Stimulated activated CD4-positive, alpha-beta T cell treated with anti-CD3 and anti-CD28 coated beads, Interleukin-2, amount 100 ng/mL, for 48 hours (primary cell): Measurements from ENCODE around the gene HSPB8.

Source experiments
- DNase-seq, 2 donors: peaks; one replicate each; pipeline ENCODE4 v3.0.0-alpha.2; 2020

The HSPB8 gene

DNA sequence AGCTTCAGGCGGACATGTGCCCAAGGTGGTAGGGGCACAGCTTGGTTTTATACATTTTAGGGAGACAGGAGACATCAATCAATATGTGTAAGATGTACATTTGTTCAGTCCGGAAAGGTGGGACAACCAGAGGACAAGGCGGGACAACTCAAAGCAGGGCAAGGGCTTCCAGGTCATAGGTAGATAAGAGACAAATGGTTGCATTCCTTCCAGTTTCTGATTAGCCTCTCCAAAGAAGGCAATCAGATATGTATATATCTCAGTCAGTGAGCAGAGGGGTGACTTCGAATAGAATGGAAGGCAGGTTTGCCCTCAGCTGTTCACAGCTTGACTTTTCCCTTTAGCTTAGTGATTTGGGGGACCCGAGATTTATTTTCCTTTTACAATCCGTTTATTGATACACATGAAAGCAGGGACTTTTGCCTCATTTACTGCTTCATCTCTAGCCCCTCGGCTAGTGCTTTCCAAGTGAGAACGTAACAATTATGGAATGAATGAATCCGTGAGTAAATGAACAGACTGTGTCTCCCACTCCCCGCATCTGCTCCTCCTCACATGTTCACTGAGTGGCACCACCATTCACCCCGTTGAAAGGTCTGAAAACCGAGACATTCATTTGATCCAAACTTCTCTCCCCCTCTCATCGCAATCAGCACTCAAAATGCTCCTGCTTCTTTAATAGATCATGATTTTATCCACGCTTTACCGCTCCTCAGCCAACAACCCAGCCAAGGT lies 6.9 kb upstream of the HSPB8 start:
- DNase-seq: no peak

GRCh38 chr12:119175081-119175480 lies 3.6 kb upstream of the HSPB8 start:
- no peak for DNase-seq

DNA sequence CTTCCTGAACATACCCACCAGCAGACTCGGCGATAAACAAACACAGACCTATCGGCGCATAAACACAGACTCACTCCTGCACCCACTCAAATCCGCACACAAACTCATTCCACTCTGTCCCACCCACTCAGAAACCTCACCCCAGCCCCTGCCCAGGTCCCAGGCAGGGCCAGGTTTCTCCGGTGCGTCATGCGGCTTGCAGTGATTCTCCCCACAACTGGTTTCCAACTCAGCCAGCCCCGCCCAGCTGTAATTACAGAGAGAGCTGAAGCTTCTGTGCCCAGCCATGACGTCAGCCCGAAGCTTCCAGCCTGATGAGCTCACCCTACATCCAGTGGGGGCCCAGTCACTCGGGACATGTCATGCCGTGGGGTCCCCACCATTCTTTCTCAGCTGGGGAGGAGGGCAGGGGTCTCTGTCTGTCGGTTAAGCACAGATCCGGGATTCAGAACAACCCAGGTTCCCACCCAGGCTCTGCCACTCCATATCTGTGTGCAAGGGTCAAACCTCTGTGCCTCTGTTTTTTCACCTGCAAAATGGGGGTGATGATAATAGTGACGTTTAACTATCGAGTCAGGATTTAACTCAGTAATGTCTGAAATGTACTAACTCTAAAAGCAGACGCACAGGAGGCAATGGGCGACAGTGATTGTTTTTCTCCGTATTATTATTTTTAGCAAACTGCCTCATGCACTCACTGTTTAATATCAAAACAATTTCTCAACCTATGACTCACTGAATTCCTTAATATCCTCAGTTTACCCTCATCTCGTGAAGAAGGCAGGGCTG lies 2.3 kb upstream of the HSPB8 start:
- DNase-seq: no peak

GRCh38 chr12:119177056-119177325 lies 1.7 kb upstream of the HSPB8 start:
- no peak for DNase-seq

DNA sequence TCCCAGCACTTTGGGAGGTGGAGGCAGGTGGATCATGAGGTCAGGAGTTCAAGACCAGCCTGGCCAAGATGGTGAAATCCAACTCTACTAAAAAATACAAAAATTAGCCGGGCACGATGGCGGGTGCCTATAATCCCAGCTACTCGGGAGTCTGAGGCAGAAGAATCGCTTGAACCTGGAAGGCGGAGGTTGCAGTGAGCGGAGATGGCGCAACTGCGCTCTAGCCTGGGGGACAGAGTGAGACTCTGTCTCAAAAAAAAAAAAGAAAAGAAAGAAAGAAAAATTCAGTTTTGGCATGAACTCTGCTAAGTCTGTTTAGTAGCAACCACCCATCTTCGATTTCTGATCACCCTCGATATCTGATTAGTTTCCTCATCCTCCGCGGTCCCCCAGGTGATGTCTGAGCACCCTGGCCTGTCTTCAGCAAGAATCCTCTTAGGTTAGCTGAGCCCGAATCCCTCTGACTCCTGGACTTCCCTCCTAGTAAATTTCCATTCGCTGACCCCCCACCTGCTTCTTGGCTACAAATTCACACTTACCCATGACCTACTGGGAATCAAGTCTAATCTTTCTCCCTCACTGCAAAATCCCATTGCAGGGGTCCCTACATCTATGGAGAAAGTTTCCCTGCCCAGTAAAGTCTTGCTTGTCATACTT lies 879 bp upstream of the HSPB8 start:
- no peak for DNase-seq

DNA sequence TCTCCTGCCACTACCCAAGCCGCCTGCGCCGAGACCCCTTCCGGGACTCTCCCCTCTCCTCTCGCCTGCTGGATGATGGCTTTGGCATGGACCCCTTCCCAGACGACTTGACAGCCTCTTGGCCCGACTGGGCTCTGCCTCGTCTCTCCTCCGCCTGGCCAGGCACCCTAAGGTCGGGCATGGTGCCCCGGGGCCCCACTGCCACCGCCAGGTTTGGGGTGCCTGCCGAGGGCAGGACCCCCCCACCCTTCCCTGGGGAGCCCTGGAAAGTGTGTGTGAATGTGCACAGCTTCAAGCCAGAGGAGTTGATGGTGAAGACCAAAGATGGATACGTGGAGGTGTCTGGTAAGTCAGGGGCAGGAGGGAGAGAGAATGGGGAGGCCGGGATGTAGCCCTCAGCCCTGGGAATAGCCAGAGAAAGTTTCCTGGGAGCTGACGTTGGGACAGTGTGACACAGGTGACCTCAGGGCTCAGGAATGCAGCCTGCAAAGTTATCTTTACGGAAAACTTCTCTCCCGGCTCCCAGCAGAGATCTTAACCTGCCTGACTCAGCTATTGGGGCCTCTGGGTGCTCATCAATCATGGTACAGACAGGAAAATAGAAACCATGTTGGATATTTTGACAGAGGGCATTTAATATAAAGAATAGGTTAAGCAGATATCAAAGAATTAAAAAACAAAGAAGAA lies 747 bp downstream of the HSPB8 start:
- no peak for DNase-seq

- DNase-seq: no peak
Observed at GRCh38 chr12:119180380-119181040, 1.8 kb downstream of the HSPB8 start.

DNA sequence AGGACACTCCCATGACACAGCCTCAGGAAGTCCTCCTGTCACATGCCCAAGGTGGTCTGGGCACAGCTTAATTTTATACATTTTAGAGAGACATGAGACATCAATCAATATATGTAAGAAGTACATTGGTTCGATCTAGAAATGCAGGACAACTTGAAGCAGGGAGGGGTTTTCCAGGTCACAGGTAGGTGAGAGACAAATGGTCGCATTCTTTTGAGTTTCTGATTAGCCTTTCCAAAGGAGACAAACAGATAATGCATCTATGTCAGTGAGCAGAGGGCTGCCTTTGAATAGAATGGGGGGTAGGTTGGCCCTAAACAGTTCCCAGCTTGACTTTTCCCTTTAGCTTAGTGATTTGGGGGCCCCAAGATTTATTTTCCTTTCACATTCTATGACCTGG lies 2.5 kb downstream of the HSPB8 start:
- no peak for DNase-seq

- DNase-seq: no peak
Observed at GRCh38 chr12:119181944-119182343, 3.2 kb downstream of the HSPB8 start.

DNA sequence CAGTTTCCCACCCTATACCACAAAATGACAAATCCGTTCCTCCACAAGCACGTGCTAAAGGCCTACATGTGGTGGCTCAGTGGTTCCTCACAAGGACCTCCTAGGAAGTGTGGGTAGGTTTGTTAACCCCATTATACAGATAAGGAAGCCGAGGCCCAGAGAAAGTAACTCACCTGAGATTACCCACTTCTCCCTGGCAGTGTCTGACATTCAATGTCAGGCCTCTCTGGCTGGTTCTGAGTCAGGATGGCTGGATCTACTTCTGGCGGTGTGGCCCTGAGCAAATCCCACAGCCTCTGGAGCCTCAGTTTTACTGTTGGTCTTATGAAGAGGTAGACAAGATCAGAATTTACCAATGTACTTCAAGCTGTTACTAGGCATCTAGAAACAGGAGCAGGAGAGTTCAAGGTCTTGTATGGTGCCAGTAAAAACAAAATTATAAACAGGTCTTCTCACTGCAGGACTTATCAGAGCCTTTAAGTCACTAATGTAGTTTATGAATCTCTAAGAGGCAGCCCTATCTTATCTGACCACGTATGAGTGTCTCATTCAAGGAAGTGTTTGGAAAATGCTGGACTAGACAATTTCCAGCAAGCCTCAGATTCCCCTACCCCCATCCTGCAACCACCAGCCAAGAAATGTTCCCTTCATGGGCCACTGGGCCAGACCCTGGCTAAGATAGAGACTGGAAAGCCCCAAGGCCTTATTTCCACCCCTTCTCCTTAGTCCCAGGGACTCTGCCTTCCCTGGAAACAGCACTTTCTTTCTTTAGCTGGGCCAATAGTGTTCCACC lies 4.2 kb downstream of the HSPB8 start:
- DNase-seq: no peak

DNA sequence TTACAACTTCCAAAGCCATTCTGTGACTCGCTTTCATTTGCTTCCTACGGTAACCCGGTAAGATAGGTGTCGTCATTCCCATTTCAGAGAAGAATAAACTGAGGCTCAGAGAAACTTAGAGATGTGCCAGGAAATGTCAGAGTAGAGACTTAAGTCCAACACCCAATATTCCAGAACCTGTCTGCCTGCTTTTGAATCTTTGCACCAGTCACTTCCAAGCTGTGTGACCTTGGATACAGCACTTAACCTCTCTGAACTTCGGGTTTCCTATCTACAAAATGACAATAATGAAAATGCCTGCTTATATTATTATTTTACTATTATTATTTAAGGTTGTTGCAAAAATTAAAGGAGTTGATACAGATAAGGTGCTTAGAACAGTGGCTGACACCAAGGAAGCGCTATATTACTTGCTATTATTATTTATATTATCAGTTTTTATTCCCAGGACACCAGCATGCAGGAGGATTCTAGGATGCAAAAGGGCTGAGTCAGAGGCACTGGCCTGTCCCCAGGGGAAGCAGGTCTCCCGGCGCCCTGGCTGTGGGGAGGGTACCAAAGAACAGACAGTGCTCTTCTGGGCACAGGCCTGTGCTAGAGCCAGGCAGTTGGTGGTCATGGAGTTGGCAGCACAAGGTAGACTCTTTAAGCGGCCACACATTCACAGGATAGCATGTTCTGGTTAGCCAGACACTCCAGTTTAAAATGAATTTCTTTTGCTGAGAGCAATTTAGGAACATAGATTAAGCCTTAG lies 5.4 kb downstream of the HSPB8 start:
- no peak for DNase-seq

DNA sequence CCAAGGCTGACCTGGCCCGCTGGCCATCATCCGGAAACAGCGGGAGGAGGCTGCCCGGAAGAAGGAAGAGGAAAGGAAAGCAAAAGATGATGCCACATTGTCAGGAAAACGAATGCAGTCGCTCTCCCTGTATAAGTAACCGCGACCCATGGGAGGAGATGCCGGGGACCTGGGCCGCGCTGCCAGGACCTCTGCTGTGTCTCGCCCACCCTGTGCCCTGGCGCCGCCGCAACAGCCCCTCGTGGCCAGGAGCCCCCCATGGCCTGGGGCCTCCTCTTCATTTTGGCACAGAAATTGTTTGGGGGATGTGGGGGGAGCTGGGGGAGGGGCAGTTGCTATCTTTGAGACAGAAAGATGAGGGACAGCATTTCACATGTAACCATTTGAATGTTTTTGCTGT lies 16.5 kb downstream of the HSPB8 start:
- no peak for DNase-seq

- DNase-seq: no peak
Observed at GRCh38 chr12:119198440-119198839, 19.7 kb downstream of the HSPB8 start.

- DNase-seq: no peak
Observed at GRCh38 chr12:119200601-119201000, 21.9 kb downstream of the HSPB8 start.

- DNase-seq: no peak
Observed at GRCh38 chr12:119201789-119202543, 23.2 kb downstream of the HSPB8 start.

DNA sequence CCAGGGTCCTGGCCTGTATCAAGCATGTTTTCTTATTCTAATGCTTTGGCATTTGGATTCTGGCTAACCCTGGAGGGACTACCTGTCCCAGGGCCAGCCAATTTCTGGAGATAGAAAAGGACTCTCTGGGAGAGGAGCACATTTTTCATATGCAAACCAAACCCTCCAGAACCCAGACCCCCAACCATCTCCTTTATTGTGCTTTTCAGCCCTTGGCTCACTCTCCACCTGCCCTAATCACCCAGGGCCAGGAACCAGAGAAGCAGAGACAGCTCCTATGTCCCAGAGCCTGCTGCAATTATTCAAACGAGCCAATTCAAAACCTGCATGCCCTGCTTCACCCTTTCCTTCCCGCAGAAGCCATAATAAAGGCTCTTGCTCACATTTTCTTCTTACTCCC lies 23.8 kb downstream of the HSPB8 start:
- DNase-seq: no peak

GRCh38 chr12:119204131-119204530 lies 25.4 kb downstream of the HSPB8 start:
- no peak for DNase-seq

DNA sequence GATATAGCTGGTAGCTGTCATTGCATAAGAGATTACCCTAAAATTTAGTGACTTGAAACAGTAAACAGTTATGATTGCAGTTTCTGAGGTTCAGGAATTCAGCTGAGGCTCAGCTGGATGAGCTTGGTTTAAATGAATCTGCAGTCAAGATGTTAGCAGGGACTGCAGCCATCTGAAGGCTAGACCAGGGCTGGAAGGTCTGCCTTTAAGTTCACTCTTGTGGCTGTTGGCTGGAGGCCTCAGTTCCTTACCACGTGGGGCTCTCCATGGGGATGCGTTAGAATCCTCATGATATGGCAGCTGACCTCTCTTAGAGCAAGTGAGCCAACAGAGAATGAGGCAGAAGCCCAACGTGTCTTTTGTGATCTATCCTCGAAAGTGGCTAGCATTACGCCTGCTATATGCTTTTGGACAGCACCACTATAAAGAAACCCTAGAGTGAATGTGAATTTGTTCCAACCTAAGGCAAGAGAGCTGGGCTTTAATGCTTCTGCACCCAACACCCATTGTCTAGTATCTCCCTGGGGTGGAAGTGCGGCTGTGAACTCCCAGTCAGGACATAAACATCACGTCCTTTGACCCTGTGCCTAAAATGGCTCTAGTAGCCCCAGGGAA lies 26.0 kb downstream of the HSPB8 start:
- no peak for DNase-seq

DNA sequence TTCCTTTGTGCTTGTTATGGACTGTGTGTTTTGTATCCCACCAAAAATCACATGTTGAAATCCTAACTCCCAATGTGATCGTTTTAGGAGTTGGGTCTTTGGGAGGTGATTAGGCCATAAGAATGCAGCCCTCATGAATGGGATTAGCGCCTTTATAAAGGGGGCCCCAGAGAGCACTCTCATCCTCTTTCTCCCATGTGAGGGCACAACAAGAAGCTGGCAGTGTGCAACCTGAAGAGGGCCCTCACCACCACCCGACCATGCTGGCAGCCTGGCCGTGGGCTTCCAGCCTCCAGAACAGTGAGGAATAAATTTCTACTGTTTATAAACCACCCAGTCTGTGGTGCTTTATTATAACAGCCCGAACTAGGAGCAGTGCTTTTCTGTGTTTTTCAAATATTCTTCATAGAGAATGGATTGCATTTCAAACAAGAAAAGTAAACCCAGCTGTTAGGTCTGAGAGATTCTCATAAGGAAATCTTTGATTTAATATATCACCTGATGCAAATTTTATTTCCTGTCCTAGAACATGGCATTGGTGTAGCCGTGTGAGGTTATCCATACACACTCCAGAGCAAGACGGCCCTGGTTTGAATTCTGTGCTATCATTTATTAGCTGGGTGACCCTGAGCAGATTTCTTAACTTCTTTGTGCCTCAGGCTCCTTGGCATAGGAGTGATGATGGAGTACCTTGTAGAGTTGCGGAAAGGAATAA lies 27.8 kb downstream of the HSPB8 start:
- no peak for DNase-seq
